ENCODE data around the gene TWF2.
A peak's percentile ranks its signal among the peaks of the same experiment; 100 is the strongest.

TWF2 gene

GRCh38 chr3:52256622-52257021 is 17.7 kb upstream of the TWF2 start:
- DNase-seq, result no peak

- no peak for DNase-seq
These were observed 17.2 kb upstream of the TWF2 start for GRCh38 chr3:52256159-52256558.

DNA sequence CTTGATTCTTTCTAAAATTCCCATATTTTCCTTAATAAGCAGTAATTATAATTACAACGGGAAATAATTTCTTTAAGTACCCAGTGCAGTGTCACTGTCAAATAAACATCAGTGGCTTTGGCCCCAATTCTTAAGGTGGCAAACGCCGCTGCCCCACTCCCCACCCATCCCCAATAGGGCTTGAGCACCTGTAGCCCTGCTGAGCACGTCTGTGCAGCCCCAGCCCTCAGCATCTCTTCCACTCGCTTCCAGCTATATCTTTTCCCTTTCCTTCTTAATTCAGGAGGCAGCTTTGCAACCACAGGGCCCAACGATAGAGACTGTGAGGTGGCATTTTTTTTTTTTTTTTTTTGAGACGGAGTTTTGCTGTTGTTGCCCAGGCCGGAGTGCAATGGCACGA is 15.7 kb upstream of the TWF2 start:
- DNase-seq, result no peak

- peak; percentile 94 to 96 for DNase-seq
These were observed 14.7 kb upstream of the TWF2 start for GRCh38 chr3:52253314-52254304.

DNA sequence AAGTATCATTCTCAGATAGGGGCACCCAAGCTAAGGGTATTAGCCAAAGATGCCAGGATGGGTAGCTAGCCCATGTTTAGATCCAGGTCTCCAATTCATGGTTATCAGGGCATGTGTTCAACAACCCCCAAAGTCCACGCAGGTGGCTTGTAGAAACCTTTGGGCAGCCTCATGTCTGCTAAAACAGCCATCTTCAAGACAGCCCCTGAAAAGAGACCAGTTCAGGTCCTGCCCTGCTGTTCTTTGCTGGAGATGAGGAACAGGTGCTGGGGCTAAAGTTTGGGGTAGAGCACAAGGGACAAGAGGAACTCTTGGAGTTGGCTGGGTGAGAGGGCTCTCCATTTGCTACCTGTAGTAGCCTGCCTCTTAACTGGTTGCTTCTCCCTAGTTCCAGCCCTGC is 11.2 kb upstream of the TWF2 start:
- no peak for DNase-seq

GRCh38 chr3:52249683-52250082 is 10.7 kb upstream of the TWF2 start:
- no peak for DNase-seq

- no peak for DNase-seq
These were observed 10.0 kb upstream of the TWF2 start for GRCh38 chr3:52248816-52249547.

DNA sequence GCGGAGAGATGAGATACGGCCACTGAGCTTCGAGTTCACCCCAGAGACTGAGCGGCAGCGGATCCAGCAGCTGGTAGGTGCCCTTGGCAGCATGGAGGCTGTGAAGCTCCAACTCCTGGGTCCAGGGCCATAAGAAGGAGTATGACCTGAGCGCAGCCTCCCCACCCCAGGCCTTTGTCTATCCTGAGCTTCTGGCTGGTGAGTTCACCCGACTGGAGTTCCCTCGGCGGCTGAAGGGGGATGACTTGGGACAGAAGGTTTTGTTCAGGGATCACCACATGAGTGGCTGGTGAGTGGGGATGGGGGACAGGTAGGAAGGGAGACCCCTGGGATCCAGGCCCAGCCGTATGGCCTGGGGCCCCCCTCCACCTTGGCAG is 9.2 kb upstream of the TWF2 start:
- DNase-seq, result no peak

DNA sequence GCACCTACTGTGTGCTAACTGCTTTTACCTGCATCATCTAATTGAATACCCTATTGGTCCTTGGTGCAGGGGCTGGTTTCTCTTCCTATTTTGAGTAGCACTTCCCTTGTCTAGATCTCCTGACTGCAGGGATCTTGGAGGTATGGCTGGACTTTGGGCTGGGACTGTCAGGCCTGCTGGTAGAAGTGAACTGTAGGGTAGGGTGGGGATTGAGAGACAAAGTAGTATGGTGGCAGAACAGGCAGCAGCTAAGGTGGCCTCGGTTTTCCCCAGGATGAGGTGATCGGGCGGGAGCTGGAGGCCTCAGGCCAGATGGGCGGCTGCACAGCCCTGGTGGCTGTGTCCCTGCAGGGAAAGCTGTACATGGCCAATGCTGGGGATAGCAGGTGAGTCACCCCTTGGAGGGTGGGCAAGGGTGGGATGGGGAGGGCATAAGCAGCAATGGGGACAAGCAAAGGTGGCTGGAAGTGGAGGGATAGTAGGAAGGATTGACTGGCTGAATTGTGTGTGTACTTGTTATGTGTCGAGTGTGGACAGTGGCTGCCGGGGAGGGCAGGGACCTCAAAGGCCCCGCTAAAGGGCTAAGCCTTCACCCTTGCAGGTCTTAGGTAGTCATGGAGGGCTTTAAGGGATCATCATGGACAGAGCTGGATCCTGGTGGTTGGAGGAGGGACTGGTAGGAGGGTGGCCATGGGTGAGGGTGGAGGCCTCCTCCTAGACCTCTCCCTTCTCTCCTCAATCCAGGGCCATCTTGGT is 8.6 kb upstream of the TWF2 start:
- no peak for DNase-seq

- DNase-seq, result no peak
These were observed 7.9 kb upstream of the TWF2 start for GRCh38 chr3:52246728-52247408.

- DNase-seq, result no peak
These were observed 7.3 kb upstream of the TWF2 start for GRCh38 chr3:52246264-52246620.

- no peak for DNase-seq
These were observed 6.6 kb upstream of the TWF2 start, which contains the start of gene PPM1M for GRCh38 chr3:52245322-52246263. Gene PPM1M, plus strand, starts transcription at chr3:52245759. Its CDS starts 66 bp downstream, at chr3:52245825.

DNA sequence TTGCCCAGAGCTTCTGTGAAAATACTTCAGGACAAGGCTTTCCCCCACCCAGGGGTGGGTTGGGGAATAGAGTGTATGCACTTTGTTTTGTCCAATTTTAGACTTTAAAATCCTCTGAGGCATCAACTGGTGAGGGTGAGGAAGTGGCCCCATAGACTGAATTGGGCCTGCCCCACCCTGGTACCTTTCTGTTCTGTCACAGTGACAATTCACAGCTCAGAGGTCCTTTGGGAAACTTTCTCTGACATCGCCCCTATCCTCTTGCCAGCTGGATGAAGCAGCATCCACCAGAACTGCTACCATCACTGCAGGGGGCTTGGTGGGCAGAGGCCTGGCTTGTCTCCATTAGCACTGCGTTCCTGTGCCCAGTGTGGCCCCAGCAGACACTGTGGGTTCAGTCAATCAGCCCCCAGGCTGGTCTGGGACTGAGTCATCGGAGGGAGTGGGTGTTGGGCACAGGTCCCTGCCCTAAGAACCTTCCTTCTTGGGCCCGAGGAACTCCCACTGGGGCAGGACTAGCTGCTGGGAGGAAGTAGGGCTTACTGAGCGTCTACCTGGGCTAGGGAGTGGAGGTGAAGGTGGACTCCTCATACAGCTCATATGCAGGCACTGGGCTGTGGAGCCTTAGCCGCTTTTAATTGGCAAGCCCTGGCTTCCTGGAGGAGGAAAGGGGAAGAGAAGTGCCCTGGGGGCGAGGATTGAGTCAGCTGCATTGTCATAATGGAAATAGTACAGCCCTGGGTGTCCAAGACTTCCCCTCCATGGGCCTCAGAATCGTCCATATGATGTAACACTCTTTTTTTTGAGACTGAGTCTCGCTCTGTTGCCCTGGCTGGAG is 5.1 kb upstream of the TWF2 start:
- peak; percentile 53 to 63 for DNase-seq

DNA sequence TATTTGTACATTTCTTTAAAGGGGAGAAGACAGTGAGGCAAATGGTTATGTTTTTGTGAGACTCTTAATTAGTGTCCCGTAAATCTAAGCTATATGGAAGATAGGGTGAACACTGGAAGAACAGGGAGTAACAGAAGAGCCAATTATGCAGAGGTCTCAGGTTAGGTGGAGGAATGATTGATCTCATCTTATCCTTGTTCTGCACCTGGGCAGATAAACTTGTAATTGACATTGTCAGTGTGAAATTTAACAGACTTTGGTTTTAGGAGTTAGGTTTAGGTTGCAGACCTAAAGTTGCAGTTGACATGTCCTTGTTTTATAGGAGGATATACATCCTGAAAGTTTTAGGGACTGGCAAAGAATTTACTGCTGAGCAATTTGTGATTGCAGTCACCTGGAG is 3.1 kb upstream of the TWF2 start:
- DNase-seq, result no peak

DNA sequence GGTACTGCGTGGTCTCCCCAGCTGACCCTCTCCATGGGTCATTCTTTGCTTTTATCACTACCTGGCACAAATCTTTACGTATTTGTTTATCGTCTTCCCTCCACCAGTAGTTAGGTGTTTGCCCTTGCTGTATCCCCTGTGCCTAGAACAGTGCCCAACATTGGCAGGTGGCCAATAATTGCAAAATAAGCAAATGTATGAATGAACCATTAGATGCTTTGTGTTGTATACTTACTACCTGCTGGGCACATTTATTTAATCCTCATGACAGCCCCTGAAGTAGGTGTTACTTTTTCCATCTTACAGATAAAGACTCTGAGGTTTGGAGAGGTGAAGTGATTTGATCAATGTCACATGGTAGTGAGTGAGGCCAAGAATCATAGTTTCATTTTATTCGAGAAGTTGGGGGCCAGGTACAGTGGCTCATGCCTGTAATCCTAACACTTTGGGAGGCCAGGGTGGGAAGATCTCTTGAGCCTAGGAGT is 2.0 kb upstream of the TWF2 start:
- DNase-seq, result no peak

- DNase-seq, result peak in 1 of 2 experiments; percentile 18
These were observed 1.3 kb upstream of the TWF2 start for GRCh38 chr3:52240059-52240885.

- peak in 1 of 2 experiments; percentile 30 for DNase-seq
These were observed 681 bp downstream of the TWF2 start for GRCh38 chr3:52238193-52238760.

DNA sequence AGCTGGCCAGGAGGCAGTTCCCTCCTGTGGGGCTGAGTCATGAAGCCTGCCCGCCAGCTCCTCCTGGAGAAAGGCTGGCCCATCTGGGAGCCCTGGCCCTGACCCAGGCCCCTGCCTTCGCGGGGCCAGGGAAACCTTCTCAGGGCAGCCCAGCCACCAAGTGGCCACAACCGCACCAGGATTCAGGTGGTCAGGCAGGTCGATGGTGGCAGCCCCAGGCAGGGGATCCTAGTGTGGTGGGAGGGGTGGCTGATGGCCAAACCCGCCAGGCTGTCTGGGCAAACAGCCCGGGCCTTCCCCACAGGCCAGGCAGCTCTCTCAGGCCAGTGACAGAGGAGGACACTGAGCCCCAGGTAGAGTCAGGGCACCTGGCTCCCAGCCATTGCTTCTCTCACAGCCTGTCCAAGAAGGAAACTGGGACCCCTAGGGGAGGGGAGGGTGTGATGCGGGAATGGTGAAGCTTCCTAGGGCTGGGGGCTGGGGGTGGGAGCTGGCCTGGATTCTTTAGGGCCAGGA is 1.2 kb downstream of the TWF2 start:
- peak in 1 of 2 experiments; percentile 71 for DNase-seq

Data from Kasumi-1 (cell line).